GM18517 (cell line): ENCODE measurements around the gene RASA1.

Experiments used
- ATAC-seq: cut with Tn5 transposase; IDR thresholded peaks from one replicate; pipeline ENCODE4 v1.9.1; 2021; ENCODE audit warnings: mild to moderate bottlenecking, moderate library complexity; ENCODE audit not compliant: unreplicated experiment

Gene RASA1

GRCh38 chr5:87400305-87400899, 132.7 kb downstream of the RASA1 start:
- ATAC-seq, result peak; percentile 82

- ATAC-seq, result no peak
Observed at GRCh38 chr5:87401626-87402025, 133.9 kb downstream of the RASA1 start.

DNA sequence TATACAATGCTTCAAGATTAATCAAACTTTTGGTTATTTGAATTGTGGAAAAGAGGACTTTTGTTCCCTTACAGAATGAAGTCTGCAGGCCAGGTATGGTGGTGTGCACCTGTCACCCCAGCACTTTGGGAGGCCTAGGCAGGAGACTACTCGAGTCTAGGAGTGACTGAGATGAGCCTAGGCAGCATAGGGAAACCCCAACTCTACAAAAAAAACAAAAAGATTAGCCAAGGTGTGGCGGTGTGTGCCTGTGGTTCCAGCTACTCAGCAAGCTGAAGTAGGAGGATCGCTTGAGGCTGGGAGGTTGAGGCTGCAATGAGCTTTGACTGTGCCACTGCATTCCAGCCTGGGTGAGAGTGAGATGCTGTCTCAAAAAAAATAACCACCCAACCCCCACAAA, 135.7 kb downstream of the RASA1 start:
- ATAC-seq, result no peak

- no peak for ATAC-seq
Observed at GRCh38 chr5:87403899-87404298, 136.2 kb downstream of the RASA1 start.

DNA sequence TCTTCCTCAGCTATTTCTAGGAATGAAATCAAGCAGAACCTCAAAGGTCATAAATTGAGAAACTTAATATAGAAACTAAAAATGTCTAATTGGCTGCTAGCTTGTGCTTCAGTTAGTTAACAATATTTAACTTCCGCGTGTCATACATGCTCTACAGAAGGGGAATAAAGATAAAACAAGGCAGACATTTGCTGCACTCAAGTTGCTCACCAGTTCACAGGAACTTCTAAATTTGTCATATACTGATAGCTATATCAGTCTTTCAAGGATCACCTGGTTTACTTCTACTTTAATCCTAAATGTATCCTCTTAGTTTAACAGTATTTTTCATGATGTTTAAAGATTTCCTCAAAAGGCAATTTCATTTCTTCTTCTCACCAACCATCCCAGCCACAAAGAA, 136.7 kb downstream of the RASA1 start:
- ATAC-seq, result no peak

DNA sequence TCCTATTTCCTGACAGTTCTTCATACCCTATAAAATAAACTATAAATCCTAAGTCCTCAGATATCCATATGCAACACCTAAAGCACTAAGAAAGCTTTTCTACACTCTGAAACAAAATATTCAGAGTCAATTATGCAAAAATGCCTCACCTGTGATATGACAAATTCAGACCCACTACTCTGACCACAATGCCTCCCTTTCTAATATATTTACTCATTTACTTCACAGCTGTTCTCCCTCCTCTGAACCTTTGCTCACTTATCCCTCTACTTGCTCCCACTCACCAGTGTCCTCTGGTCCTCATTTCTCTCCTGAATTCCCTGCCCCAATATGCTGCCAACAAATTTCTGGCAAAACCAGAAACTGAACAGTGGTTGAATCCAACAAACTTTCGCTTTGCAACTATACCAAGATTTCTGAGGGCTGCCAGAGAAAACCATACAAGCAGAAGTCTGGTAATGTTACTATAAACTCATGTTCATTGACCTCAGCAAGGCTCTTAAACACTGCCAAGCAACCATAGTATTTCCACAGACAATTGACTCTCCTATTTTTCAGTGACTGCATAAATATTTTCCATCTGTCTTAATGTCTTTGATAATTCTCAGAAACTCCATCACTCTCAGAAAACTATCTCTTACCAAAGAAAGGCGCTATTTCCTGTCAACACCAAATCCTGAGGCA, 137.9 kb downstream of the RASA1 start:
- ATAC-seq, result no peak

DNA sequence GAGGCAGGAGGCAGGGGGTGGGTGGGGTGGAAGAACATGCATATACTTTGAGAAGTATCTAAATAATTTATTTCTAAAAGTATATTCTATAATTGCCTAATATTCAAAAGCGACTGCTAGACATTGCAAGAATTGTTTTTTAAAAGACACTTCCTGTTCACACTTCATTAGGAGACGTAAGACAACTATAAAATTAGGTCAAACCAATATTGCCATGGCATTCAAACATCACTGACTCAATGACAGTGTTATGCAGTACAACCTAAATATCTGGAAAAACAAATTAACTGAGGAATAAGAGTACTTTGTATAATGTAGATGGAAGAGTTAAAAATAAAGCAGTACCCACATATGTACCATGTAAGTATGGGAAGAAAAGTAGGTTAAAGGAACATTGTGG, 140.5 kb downstream of the RASA1 start:
- ATAC-seq, result no peak

GRCh38 chr5:87410931-87411330, 143.2 kb downstream of the RASA1 start:
- ATAC-seq, result no peak

GRCh38 chr5:87411586-87411972, 143.9 kb downstream of the RASA1 start:
- ATAC-seq, result no peak

DNA sequence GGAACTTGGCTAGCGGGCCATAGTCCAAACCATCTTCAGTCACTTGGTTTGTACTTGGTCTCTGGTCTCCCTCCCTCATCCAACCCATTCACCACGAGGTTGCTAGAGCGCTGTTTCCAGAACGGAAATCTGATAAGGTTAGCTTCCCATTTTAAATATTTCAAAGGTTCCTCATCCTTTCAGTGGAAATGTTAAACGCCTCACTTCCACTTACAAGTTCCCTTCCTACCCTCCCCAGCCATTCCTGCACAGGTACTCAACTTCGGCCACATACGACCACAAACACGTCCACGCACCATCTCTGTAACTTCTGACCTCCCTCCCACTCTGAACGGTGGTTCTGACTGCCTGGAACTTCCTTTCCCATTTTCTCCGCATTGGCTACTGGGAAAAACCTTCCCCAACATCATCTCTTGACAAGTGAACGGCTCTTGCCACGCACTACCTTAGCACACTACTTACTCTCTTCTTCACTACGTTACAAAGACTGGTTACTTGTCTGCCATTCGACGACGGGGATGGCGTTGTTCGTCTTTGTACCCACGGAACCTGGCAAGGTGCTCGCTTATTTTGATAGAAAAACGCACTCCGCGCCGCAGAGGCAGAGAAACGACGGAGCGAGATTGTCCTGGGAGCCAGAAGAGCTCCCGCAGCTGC, 144.4 kb downstream of the RASA1 start:
- ATAC-seq, result peak; percentile 18

- ATAC-seq, result peak; percentile 99
Observed at GRCh38 chr5:87412630-87413342, 145.1 kb downstream of the RASA1 start, which contains the start of gene CCNH. Gene CCNH (minus strand): TSS chr5:87412930. CDS start chr5:87412794, 136 bp downstream.

GRCh38 chr5:87413343-87413645, 145.6 kb downstream of the RASA1 start:
- no peak for ATAC-seq

GRCh38 chr5:87418506-87418905, 150.8 kb downstream of the RASA1 start:
- no peak for ATAC-seq

- ATAC-seq, result no peak
Observed at GRCh38 chr5:87421307-87421706, 153.6 kb downstream of the RASA1 start.

DNA sequence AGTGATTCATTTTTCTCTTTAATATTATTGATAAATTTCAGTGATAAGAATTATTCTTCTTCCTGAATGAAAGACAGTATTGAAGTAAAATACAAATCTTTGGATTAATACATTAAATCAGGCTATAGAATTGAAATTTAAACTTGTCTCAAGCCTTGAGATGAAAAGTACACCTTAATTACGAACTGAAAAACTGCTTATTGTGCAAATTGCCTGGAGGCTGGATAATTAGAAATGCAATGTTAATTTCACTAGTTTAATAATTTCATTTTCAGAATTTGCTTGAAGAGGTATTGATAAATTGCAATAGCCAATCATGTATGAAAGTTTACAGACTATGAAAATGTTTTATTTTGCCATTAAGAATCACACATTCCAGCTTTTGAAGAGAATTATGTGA, 156.1 kb downstream of the RASA1 start:
- ATAC-seq, result no peak

DNA sequence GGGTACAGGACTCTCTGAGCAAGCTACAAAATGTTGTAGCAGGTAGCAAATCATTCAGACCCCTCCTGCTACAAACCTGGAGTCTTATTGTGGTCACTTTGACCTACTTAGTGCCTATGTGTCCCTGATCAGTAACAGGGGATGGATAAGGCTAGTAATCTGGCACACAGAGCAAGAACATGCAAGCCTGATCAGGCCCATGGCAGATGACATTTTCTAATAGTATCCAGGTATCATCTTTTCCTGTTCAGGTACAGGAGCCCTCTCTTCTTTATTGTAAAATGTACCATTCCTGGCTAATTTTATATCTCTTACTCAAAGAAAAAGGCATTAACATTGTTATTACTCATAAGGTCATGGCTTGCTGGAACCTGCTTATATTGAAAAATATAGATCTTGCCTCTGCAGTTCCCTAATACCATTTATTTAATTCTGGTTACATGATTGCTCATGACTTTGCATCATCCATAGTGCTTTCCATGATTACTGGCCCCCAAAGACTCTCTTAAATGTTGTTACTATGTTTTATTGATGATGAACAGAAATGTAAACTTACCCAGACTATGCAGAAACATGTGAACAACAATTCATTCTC, 163.3 kb downstream of the RASA1 start:
- ATAC-seq, result no peak

- no peak for ATAC-seq
Observed at GRCh38 chr5:87432460-87432859, 164.8 kb downstream of the RASA1 start.

DNA sequence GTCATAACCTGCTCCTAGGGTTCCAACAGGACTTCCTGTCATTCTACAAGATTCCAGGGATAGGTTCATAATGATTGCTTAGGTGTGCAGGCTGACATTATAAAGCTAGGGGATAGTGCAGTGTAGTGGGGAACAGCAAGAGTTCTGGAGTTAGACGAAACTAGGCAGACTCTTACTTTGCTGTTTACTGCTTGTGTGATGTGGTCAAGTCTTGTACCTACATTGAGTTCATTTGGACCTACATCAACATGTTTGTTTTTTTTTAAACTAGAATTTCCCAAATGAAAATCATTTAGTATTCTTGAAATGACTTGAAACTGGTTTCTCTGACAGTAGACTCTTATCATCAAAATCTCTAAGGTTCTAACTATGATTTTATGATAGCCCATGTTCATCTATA, 166.3 kb downstream of the RASA1 start:
- ATAC-seq, result no peak

DNA sequence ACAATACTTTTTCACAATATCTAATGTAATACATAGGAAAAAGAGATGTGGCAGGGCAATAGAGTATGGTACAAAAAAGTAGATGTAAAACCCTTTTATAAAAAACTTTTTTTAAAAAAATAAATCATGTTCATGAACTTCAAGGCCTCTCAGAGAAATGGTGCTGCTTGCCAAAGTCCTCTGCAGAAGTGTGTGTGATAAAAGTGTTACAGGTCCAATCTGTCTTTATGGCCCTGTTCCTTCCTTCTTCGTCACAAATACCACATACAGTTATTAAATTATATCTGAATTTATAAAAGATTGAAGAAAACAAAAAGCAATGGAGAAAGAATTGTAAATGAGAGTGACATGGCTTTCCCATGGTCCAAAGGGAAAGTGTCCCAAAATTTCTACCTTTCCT, 166.8 kb downstream of the RASA1 start:
- ATAC-seq, result no peak

DNA sequence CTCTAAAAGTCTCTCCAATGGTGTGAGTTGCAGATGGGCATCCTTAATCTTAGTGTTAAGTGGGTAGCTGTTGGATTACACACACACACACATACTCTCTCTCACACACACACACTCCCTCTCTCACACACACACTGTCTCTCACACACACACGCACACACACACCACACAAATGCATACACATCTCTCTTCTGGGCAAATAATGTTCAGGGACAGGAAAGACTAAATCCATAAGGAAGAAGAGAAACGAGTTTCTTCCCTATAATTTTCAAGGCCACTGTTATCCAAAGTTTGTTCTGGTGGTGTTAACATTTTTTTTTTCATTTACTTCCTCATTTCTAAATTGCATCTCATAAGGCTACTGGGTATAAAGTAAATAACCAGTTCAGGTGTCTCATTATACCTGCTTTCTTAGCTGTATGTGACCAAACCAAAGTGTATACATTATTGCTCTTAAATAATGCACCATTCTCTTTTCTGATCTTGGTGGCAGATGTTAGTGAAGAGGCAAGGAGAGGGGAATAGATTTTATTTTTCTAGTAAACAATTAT, 167.5 kb downstream of the RASA1 start:
- no peak for ATAC-seq

GRCh38 chr5:87437724-87438123, 170.0 kb downstream of the RASA1 start:
- ATAC-seq, result no peak
